Bone marrow (tissue), 2 donors: ENCODE measurements around the gene RASGRP2.

Experiments
- DNase-seq, 2 donors: peaks; one replicate each; lab custom pipeline; 2025; lab: John Stamatoyannopoulos, UW

The RASGRP2 gene

GRCh38 chr11:64743591-64744543, at the start of gene RASGRP2:
Gene RASGRP2, minus strand, starts transcription at chr11:64744142. Its CDS starts 1,276 bp downstream, at chr11:64742866.
- DNase-seq: peak; percentile 41 to 75

- DNase-seq: no peak
Observed at GRCh38 chr11:64792482-64792881, 48.5 kb upstream of the RASGRP2 start.

- DNase-seq: no peak
Observed at GRCh38 chr11:64791781-64792291, 47.9 kb upstream of the RASGRP2 start.

GRCh38 chr11:64790205-64791095, 46.5 kb upstream of the RASGRP2 start:
- no peak for DNase-seq

GRCh38 chr11:64789331-64790204, 45.6 kb upstream of the RASGRP2 start:
- DNase-seq: no peak

GRCh38 chr11:64788321-64789215, 44.6 kb upstream of the RASGRP2 start:
- no peak for DNase-seq

- peak; percentile 28 to 48 for DNase-seq
Observed at GRCh38 chr11:64787526-64788320, 43.8 kb upstream of the RASGRP2 start.

GRCh38 chr11:64786308-64786707, 42.4 kb upstream of the RASGRP2 start:
- no peak for DNase-seq

GRCh38 chr11:64784813-64785581, 41.1 kb upstream of the RASGRP2 start:
- DNase-seq: no peak

GRCh38 chr11:64778473-64779298, 34.7 kb upstream of the RASGRP2 start, which contains the start of gene SF1:
Gene SF1, minus strand, starts transcription at chr11:64778542. Its CDS starts 150 bp downstream, at chr11:64778392.
- DNase-seq: peak; percentile 92 to 100

- DNase-seq: no peak
Observed at GRCh38 chr11:64778223-64778472, 34.2 kb upstream of the RASGRP2 start.

GRCh38 chr11:64777449-64778222, 33.7 kb upstream of the RASGRP2 start:
- peak; percentile 53 to 73 for DNase-seq

- no peak for DNase-seq
Observed at GRCh38 chr11:64776875-64777274, 32.9 kb upstream of the RASGRP2 start.

GRCh38 chr11:64776425-64776824, 32.5 kb upstream of the RASGRP2 start:
- DNase-seq: no peak

GRCh38 chr11:64774144-64774543, 30.2 kb upstream of the RASGRP2 start:
- DNase-seq: no peak

GRCh38 chr11:64772303-64773018, 28.5 kb upstream of the RASGRP2 start:
- DNase-seq: peak in 1 of 2 donors; percentile 22
